Muscle layer of duodenum (tissue), 2 donors: ENCODE results near the gene CCDC134.

Source experiments
- H3K27ac ChIP-seq: one replicate; pipeline ENCODE4 v1.7.0; 2013; ENCODE audit warnings: mild to moderate bottlenecking, low read length
- H3K27me3 ChIP-seq: one replicate; pipeline ENCODE4 v1.7.0; 2013; ENCODE audit warnings: low read depth, mild to moderate bottlenecking, control low read depth, low read length
- H3K36me3 ChIP-seq, 2 donors: one replicate each; pipeline ENCODE4 v1.7.0; 2013; ENCODE audit warnings: low read length in 2 of 2, control low read depth in 1 of 2, mild to moderate bottlenecking in 1 of 2; ENCODE audit not compliant: insufficient read depth in 2 of 2, control insufficient read depth in 1 of 2
- H3K4me1 ChIP-seq, 2 donors: one replicate each; pipeline ENCODE4 v1.7.0; 2013; ENCODE audit warnings: low read length in 2 of 2, mild to moderate bottlenecking in 2 of 2, control low read depth in 1 of 2, moderate library complexity in 1 of 2; ENCODE audit not compliant: insufficient read depth in 2 of 2, control insufficient read depth in 1 of 2
- H3K4me3 ChIP-seq, 2 donors: one replicate each; pipeline ENCODE4 v1.7.0; 2013; ENCODE audit warnings: low read length in 2 of 2, low read depth in 1 of 2, mild to moderate bottlenecking in 1 of 2
- H3K9me3 ChIP-seq, 2 donors: one replicate each; pipeline ENCODE4 v1.7.0; 2013; ENCODE audit warnings: low read length in 2 of 2, control low read depth in 1 of 2, mild to moderate bottlenecking in 1 of 2; ENCODE audit not compliant: control insufficient read depth in 1 of 2
- donor health status: healthy.

CCDC134 gene

DNA sequence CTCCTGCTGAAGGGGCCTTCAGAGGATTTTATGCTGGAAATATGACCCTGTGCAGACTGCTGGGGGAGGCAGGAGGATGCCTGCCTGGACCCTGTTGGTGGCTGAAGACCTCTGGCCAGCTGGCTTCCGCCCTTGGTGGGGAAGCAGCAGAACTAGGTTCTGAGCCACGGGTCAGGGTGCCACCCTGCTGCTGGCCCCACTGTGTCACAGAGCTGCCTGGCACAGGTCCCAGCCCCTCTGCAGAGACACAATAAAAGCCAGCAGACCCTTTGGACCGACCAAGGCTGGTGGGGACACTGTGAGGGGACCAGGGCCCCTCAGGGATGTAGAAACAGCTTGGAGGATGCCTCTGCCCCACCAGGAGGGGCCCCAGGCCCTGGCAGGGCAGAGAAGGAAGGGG, 25.5 kb downstream of the CCDC134 start:
- no peaks in the 10 kb centered on the region for H3K36me3 ChIP-seq
- H3K27me3 ChIP-seq = no peaks in the 10 kb centered on the region
- no peaks in the 10 kb centered on the region for H3K9me3 ChIP-seq
- no peaks in the 10 kb centered on the region for H3K4me1 ChIP-seq
- H3K4me3 ChIP-seq = no peak overlapping the region
- no peak overlapping the region for H3K27ac ChIP-seq

DNA sequence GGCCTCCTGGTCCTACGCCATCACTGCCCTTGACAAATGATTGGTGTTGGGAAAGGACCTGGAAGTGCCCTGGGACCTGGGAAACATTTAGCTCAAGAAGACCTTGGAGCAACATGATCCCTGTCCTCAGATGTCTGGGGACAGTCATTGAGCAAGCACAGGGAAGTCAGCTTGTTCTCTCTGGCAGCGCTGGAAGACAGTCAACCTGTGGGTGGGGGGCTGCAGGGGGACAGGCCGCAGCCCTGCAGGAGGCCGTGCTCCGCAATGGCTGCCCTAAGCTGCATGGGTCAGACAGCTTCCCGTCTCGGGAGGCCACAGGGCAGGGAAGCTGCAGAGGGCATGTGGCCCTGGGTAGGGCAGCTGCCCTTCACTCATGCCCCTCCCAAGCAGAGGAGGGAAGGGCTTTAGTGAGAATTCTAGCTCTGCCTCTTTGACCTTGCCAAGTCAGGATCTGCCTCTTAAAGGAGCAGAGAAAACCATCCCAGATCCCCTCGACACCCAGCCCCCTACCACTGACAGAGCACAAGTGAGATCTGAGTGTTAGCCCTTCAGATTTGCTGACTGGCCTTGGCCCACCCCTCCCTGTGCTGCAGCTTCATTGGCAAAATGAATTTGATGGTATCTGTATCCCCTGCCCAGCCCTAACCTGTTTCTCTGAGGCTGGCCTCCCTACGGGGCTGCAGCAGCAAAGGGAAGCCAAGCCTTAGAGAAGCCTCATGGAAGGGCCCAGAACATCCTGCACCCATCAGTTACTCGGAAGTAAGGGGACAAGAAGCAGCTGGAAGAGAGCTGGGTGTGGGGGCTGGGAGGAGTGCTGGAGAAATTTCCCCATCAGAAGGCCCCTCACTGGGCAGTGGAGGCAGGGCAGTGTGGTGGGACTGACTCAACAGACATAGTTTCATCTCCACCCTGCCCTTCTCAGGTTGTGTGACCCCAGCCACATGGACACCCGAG, 26.2 kb downstream of the CCDC134 start:
- H3K4me3 ChIP-seq = no peak overlapping the region
- H3K27me3 ChIP-seq = no peaks in the 10 kb centered on the region
- no peaks in the 10 kb centered on the region for H3K36me3 ChIP-seq
- no peaks in the 10 kb centered on the region for H3K4me1 ChIP-seq
- no peaks in the 10 kb centered on the region for H3K9me3 ChIP-seq
- H3K27ac ChIP-seq = no peak overlapping the region

- no peaks in the 10 kb centered on the region for H3K4me1 ChIP-seq
- no peak overlapping the region for H3K4me3 ChIP-seq
- H3K27ac ChIP-seq = no peak overlapping the region
- no peaks in the 10 kb centered on the region for H3K27me3 ChIP-seq
- H3K36me3 ChIP-seq = no peaks in the 10 kb centered on the region
- no peaks in the 10 kb centered on the region for H3K9me3 ChIP-seq
These were observed 27.2 kb downstream of the CCDC134 start for GRCh38 chr22:41827671-41828070.

GRCh38 chr22:41828516-41828915, 28.0 kb downstream of the CCDC134 start:
- no peaks in the 10 kb centered on the region for H3K9me3 ChIP-seq
- H3K36me3 ChIP-seq = no peaks in the 10 kb centered on the region
- no peak overlapping the region for H3K4me3 ChIP-seq
- no peaks in the 10 kb centered on the region for H3K27me3 ChIP-seq
- H3K4me1 ChIP-seq = no peaks in the 10 kb centered on the region
- H3K27ac ChIP-seq = no peak overlapping the region

GRCh38 chr22:41830174-41830573, 29.7 kb downstream of the CCDC134 start:
- H3K27ac ChIP-seq = no peak overlapping the region
- H3K27me3 ChIP-seq = no peaks in the 10 kb centered on the region
- H3K4me3 ChIP-seq = no peak overlapping the region
- H3K4me1 ChIP-seq = peaks cover 6 to 9% of the 10 kb centered on the region in 2 donors
- H3K36me3 ChIP-seq = no peaks in the 10 kb centered on the region
- no peaks in the 10 kb centered on the region for H3K9me3 ChIP-seq

DNA sequence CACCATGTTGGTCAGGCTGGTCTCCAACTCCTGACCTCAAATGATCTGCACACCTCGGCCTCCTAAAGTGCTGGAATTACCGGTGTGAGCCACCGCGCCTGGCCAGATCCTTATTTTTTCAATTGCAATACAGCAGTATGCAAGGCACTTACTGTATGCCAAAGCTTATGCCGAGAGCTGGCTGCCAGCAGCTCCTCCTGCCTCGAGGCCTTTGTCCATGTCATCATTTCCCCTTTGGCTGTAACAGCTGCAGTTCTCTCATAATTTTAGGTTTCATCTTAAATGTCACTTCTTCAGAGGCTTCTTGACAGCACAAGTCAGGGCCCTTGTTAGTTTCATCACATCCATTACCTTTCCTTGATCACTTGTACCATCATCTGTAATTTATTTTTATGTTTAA, 30.9 kb downstream of the CCDC134 start:
- peaks cover 6 to 9% of the 10 kb centered on the region in 2 donors for H3K4me1 ChIP-seq
- H3K27me3 ChIP-seq = no peaks in the 10 kb centered on the region
- H3K4me3 ChIP-seq = no peak overlapping the region
- H3K27ac ChIP-seq = peak overlapping the region; percentile 86
- peaks cover 0 to 7% of the 10 kb centered on the region in 2 donors for H3K36me3 ChIP-seq
- H3K9me3 ChIP-seq = no peaks in the 10 kb centered on the region

GRCh38 chr22:41831828-41832552, 31.5 kb downstream of the CCDC134 start:
- Histone ChIP-seq H3K4me1 (peaks cover 6 to 9% of the 10 kb centered on the region in 2 donors), H3K9me3 (no peaks in the 10 kb centered on the region), H3K4me3 (peak overlapping the region; percentile 63 to 82), H3K27ac (peak overlapping the region; percentile 86), H3K36me3 (peaks cover 0 to 13% of the 10 kb centered on the region in 2 donors), H3K27me3 (no peaks in the 10 kb centered on the region)

DNA sequence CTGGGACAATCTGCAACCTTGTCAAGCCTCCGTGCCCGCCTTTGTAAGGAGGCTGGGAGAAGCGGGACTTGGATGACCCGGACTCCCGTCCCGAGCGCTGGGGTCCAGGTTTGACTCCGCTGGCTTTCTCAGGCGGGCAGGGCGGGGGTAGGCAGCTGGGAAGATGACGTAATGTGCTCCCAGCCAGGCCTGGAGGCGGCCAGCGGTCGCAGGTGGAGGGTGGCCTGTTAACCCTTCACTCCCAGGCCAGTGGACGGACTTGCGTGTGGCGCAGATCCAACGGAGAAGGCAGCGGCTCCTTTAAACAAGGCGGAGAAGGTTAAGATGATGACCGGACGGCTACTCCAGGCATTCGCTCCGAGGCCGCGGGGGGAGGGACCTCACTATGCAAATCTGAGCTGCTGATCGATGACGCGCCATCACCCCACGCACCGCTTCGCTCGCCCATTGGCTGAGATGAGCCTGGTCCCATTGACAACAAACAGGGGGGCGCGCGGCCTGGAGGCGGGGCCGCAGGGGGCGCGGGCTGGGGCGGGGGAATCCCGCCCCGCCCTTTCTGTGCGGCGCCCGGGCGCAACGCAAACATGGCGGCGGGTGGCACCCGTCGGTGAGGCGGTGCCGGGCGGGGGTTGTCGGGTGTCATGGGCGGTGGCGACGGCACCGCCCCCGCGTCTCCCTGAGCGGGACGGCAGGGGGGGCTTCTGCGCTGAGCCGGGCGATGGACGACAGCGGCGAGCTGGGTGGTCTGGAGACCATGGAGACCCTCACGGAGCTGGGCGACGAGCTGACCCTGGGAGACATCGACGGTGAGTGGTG, 32.3 kb downstream of the CCDC134 start, which contains the start of gene SREBF2:
Gene SREBF2, plus strand, starts transcription at position 553 of the 816 bp plus-strand sequence. Its CDS starts 166 bp downstream, at position 719.
- no peaks in the 10 kb centered on the region for H3K9me3 ChIP-seq
- H3K27me3 ChIP-seq = no peaks in the 10 kb centered on the region
- H3K4me1 ChIP-seq = peaks cover 7 to 9% of the 10 kb centered on the region in 2 donors
- peak within 1 kb of the TSS; percentile 86 for H3K27ac ChIP-seq
- H3K36me3 ChIP-seq = peaks cover 0 to 14% of the 10 kb centered on the region in 2 donors
- peak within 1 kb of the TSS; percentile 63 to 82 for H3K4me3 ChIP-seq

DNA sequence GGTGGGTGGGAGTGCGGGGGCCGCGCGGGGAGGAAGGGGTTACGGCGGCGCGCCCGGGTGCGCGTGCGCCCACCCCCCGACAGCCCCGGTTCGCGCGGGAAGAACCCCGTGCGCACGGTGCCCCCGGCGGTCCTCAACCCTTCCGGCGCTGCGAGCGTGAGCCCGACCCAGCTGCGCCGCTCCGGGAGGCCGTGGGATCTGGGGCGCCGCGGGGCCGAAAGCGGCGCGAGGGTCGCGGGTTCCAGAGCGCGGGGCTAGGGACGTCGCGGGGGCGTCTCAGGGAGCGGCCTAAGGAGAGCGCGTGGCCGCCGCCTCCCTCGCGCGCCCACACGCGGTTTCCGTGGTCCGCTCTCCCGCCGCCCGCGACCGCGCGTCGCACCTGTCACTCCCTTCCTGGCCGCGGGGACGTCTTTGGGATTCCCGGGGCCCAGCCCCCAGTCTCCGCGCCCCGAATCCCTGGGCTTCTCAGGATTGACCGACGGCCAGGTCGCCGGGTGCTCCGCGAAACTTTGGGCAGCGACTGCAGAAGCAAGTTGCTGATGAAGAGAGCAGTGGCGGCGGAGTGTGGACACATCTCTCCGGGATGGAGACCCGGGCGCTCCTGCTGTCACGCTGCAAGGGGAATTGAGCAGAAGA, 33.0 kb downstream of the CCDC134 start:
- Histone ChIP-seq H3K27ac (peak overlapping the region; percentile 49), H3K27me3 (no peaks in the 10 kb centered on the region), H3K9me3 (no peaks in the 10 kb centered on the region), H3K4me1 (peaks cover 9 to 11% of the 10 kb centered on the region in 2 donors), H3K4me3 (peak overlapping the region; percentile 58 to 82), H3K36me3 (peaks cover 0 to 14% of the 10 kb centered on the region in 2 donors)

DNA sequence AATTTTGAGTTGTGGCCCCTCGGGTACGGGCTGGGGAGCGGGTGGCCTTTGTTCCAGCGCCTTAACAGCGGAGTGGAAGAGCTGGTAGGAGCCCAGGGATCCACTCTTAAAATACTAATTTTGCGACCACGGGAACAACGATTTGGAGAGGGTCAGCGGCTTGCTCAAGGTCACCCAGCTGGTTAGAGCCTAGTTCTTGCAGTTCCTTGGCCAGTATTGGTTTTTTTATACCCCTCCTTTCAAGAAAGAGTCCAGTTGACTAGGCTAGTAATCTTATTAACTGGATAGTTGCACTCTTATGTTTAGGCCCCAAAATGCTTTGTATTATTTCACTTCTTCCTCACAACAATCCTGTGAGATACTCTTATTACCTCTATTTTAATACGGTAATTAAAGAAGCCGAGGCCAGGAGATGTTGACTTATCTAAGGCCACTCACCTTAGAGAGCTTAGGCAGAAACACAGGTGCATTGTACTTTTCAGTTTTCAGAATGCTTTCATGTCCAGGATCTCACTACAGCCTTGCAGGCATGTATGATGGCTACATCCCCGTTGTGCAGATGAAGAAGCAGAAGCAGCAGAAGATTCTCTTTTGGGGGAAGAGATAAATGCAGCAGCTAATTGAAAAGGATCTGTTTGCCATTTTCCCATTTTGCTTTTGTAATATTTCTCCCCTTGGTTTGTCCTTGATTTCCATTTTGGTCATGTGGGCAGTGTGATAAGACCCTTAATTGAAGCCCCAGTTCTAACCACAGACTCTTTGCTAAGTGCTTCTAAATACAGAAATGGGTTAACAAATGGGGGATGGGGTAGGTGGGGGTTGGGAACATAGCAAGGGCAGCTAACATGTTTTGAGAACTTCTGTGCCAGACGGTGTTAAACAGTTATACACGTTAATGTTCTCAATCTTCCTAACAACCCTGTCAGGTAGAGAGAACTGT, 33.8 kb downstream of the CCDC134 start:
- no peaks in the 10 kb centered on the region for H3K9me3 ChIP-seq
- peaks cover 9 to 11% of the 10 kb centered on the region in 2 donors for H3K4me1 ChIP-seq
- peak overlapping the region; percentile 49 for H3K27ac ChIP-seq
- no peaks in the 10 kb centered on the region for H3K27me3 ChIP-seq
- H3K4me3 ChIP-seq = peak overlapping the region; percentile 58 to 82
- peaks cover 0 to 14% of the 10 kb centered on the region in 2 donors for H3K36me3 ChIP-seq
